ENCODE measurements around the gene AMOTL2.

AMOTL2 gene

GRCh38 chr3:134334231-134334900, 39.9 kb downstream of the AMOTL2 start:
- no peak for DNase-seq (ENCODE audit: low read depth)

DNA sequence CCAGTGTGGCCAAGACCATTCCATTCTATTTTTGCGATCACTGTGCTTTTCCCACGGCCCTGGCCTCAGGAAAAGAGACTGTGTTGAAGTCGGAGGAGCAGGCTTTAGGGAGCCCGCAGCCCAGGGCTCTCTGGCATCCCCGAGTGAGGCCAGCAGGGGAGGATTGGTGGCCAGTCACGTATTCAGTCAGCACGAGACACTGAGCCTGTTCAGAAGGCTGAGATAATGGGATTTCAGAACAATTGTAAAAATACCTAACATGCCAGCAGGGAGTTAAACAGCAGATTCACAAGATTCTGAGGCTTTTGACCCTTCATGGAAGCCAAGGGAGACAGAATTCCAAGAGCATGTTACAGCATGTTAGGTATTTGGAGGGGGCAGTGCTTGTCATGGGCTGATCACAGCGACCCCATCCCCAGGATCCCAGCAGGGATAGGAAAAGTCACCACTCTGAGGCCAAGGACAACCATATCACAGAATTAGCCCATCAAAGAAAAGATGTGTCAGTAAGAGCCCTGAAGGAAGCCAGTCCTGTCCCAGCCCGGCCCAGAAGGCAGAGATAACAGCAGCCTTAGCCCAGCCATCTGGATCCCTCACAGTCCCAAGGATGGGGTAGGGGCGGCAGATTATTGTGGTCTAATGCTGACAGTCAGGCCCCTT, 40.6 kb downstream of the AMOTL2 start:
- no peak for DNase-seq (ENCODE audit: low read depth)

GRCh38 chr3:134332344-134332743, 41.9 kb downstream of the AMOTL2 start:
- no peak for DNase-seq (ENCODE audit: low read depth)

DNA sequence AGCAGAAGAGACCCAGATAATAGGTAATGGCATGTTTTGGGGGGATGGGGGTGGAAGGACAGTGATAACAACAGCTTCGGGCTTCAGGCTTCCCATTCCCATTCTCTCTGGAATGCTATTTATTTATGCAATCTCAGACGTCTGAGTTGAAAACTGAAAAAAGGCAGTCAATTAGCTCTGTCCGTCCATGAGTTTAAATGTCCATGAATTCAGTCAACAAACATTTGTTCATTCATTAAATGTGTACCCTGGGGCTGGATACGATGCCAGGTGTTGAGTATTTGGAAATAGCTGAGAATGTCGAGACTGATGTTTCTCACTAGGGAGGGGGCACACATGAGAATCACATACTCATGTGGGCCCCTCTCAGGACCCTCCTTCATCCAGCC, 42.4 kb downstream of the AMOTL2 start:
- no peak for DNase-seq (ENCODE audit: low read depth)

DNA sequence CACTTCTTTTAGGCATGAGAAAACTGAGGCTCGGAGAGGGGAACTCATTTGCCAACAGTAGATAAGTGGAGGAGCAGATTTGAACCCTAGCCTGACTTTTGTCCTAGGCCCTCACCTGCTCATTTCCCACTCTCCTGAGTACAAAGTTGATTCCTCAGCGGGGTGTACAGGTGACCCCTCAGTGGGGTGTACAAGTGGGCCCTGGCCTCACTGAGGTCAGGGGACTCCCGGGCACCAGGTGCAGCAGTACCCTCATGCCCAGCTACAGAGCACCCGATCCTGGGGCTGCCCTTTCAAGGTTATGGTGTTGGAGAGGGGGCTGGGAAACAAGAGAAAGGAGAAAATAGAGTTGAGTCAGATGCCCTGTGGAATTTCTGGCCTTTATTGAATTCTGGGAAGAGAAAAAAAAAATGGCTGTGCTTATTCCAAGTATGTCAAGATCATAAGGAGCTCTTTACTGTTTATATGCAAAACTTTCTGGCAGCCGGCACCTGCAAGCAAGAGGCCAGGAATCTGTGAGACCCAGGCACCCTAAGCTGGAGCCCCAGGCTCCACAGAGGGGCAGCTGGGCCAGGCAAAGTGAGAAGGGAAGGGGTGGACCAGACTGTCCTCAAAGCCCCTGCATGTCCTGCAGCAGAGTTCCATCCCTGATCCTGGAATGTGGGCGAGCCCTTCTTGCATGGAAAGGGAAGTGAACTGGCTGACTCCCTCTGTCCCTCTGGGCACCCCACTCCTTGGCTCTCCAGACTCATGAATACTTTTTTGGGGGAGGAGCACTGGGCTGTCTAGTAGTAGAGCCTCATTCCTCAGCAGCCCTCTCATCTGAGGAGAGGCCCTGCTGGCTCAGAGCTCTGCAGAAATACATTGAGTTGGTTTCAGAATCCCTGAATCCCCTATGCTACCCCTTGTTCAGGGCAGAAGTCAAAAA, 43.1 kb downstream of the AMOTL2 start:
- DNase-seq (ENCODE audit: low read depth), result no peak

- no peak for DNase-seq (ENCODE audit: low read depth)
These were observed 45.4 kb downstream of the AMOTL2 start for GRCh38 chr3:134328846-134329245.

GRCh38 chr3:134328147-134328591, 46.1 kb downstream of the AMOTL2 start:
- DNase-seq (ENCODE audit: low read depth), result no peak

DNA sequence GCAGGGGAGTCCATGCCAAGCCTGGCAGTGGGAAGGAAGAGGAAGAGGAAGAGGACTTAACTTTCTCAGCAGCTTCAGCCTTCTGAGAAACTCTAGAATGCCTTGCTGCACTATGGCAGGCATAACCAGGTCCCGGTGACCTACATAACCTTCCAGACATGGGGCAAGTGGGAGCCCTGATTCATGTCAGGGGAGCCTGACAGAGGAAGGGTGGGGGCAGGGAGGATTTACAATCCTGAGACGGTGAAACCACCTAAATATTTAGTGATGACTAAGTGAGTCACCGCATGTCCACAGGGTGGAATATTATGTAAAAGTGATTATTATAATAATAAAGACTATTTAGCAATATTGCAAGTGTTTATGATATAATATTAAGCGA, 46.7 kb downstream of the AMOTL2 start:
- DNase-seq (ENCODE audit: low read depth), result no peak

GRCh38 chr3:134326760-134327593, 47.3 kb downstream of the AMOTL2 start:
- DNase-seq (ENCODE audit: low read depth), result peak; percentile 93

DNA sequence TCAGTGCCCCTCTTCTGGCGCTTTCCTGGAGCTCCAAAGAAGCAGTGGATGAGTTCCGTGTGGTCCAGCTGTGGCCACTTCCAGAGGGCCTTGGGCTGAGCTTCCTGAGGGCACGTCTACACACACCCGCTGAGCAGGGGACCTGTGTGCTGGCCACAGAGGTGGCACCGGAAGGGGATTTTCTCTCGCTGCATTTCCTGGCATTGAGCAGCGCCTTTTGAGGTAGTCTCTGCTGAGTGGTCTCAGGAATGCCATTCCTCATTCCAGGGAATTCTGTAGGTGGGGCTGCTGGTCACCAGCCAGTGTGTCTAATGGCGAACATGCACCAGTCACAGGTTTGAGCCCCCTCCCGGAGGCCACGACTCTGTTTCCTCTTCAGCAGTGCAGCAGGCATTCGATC, 48.1 kb downstream of the AMOTL2 start:
- DNase-seq (ENCODE audit: low read depth), result no peak

- no peak for DNase-seq (ENCODE audit: low read depth)
These were observed 48.5 kb downstream of the AMOTL2 start for GRCh38 chr3:134325706-134326105.

DNA sequence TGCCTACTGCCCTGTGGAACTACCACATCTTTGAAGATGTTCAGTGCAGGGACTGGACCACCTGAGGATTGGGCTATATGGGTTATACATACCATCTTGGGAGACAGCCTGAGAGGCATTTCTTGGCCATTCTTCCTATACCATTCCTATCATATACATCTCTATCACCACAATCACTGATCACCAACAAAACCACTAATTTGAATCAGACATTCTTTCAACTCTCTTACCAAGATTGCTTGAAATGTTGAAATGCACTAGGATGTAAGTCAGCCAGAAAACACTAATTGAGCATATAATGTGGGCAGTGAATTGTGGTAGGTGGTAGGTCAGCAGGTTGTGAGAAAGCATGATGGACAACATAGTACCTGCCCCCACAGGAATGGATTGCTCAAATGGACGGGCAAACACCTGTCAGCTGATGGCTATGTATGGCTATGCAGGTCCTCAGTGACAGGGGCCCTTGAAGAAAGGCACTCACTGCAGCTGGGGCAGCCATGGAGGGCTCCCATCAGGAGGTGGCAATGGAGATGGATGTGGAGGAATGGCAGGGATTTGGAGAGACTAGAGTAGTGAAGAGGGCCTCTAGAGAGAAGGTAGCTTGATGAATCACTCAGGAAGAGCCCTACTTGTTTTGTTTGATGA, 49.1 kb downstream of the AMOTL2 start:
- no peak for DNase-seq (ENCODE audit: low read depth)

- DNase-seq (ENCODE audit: low read depth), result no peak
These were observed 50.0 kb downstream of the AMOTL2 start for GRCh38 chr3:134323966-134324962.

DNA sequence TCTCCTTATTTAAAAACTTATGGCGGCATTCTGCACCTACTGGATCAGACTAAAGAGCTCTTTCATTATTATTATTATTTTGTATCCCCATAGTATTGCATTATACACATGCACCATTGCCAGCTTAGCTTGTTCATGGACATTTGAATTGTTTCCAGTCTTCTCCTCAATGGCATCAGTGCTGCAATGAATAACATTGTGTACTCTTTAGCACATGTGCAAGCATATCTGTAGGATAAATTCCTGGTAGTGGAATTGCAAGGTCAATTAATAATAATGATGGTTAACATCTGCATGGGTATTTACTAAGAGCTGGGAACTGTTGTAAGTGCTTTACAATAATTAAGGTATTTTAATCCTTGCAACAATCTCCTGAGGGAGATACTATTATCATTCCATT, 52.0 kb downstream of the AMOTL2 start:
- DNase-seq (ENCODE audit: low read depth), result no peak

- DNase-seq (ENCODE audit: low read depth), result no peak
These were observed 53.5 kb downstream of the AMOTL2 start for GRCh38 chr3:134320749-134321148.

DNA sequence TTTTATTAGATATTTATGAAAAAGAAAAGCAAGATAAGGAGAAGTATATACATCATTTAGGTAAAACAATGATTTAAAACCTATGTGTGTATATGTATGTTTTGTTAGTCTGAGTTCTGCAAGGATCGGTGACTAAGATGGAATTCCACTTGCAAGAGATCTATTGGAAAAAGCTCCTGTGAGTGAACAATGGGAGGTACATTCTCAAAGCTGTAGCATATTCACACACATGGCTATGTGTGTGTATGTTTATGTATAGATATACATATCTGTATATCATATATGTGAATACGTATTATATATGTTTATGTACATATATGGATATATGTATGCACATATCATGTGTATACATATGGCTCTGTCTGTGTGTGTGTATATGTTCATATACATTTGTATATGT, 54.3 kb downstream of the AMOTL2 start:
- DNase-seq (ENCODE audit: low read depth), result no peak

- no peak for DNase-seq (ENCODE audit: low read depth)
These were observed 56.1 kb downstream of the AMOTL2 start for GRCh38 chr3:134318166-134318565.

DNA sequence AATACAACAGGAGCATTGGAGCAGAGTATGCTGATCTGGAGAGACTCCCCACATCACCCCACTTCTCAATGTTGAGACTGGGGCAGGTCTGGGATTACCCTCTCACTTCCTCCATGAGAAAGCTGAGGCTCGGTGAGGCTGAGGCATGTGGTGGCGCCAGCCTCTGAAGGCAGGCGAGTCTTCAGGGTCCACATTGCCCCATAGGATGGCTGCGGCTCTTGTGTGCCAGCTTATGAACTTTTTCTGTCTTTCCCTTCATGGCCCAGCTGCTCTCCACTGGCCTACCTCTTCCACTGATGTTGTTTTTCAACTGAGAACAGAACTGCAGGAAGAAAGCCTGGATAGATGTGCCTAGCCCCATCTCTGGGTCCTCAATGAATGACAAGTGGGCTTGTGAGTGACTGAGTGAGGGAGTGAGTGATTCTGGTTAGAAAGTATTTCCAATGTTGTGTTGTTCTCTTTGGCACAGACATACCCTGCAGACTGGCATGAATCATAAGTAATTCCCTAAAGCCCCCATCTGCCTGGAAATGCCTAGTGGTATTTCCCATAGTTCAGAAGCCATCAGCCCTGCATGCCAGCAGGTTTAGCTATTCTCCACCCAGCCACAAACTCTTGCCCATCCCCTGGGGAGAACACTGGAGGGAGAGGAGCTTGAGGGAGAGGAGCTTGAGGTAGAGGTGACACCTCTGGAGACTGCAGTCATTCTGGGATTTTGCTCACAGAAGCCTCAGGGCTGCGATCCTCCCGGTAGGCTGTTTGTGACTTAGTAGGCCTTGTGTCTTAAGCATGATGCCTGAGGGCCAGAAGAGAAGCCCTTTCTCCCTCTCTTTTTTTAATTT, 56.9 kb downstream of the AMOTL2 start:
- DNase-seq (ENCODE audit: low read depth), result no peak
